Measurements from ENCODE around the gene TTC7B. TPM values are rescaled to one million over a fixed set of nuclear protein-coding genes. Genes with fewer than 3 reads are reported as not detected.

Gene TTC7B
- total and polyA plus RNA-seq, 2 of the 8 experiments (the other 6 are each of a cell fraction or from before 2014, with no cell fraction given), result 23.7 to 34.0 TPM

GRCh38 chr14:90632871-90633270, 183.4 kb downstream of the TTC7B start:
- 96% methylated on average over 2 of the region's 2 CpGs; no CpG with 5 or more reads in 1 of the 2 experiments for WGBS, 2 experiments (ENCODE audit: extremely low coverage in 1 of 2, insufficient coverage in 1 of 2, insufficient read length in 1 of 2, insufficient replicate concordance in 2 of 2, low coverage in 1 of 2, low lambda C conversion rate in 2 of 2, missing lambda C conversion rate in 1 of 2)
- no peak overlapping the region for H4K8ac ChIP-seq (ENCODE audit: extremely low read depth, insufficient read depth, low read length)
- peaks cover 0 to 5% (median 3%) of the 10 kb centered on the region in 4 experiments; a peak in 3 of 7 replicates for H3K4me1 ChIP-seq (replicated peaks in 1 of 4; ENCODE audit: control insufficient read depth in 3 of 4, insufficient read depth in 4 of 4, low read length in 3 of 4)
- no peaks in the 10 kb centered on the region for H3K79me1 ChIP-seq (ENCODE audit: low read depth, low read length)
- H4K20me1 ChIP-seq (replicated peaks in 1 of 2; ENCODE audit: control insufficient read depth in 1 of 2, insufficient read depth in 2 of 2, low read length in 2 of 2), result no peaks in the 10 kb centered on the region
- no peaks in the 10 kb centered on the region for H3K79me2 ChIP-seq (ENCODE audit: control insufficient read depth in 1 of 2, insufficient read depth in 2 of 2, low read length in 2 of 2)
- H3K4ac ChIP-seq (replicated peaks; ENCODE audit: insufficient read length, low read depth, low read length), result no peak overlapping the region
- no peak overlapping the region for H4K91ac ChIP-seq (replicated peaks; ENCODE audit: insufficient read length, low read length)
- H3K4me2 ChIP-seq (ENCODE audit: insufficient read depth in 1 of 2, low read depth in 2 of 2, low read length in 2 of 2), result no peak overlapping the region
- no peak overlapping the region for H2BK120ac ChIP-seq (replicated peaks; ENCODE audit: low read depth, low read length)
- H3K23ac ChIP-seq (ENCODE audit: insufficient read length), result no peak overlapping the region
- no peak overlapping the region for H3K18ac ChIP-seq (ENCODE audit: extremely low read depth, low read length)
- DNase-seq (ENCODE audit: low read depth in 1 of 2, low spot score in 2 of 2) (no peak), FAIRE-seq (no peak)
- CTCF ChIA-PET (ENCODE audit: partially characterized antibody), result no interaction called here
- H3K23me2 ChIP-seq (ENCODE audit: low read depth, low read length), result no peaks in the 10 kb centered on the region
- no peak overlapping the region for H3K14ac ChIP-seq (ENCODE audit: insufficient read length)
- no peaks in the 10 kb centered on the region for H3K9me3 ChIP-seq (ENCODE audit: insufficient read depth in 2 of 2, low read depth in 1 of 2, low read length in 1 of 2)
- POLR2A ChIA-PET (ENCODE audit: partially characterized antibody), result no interaction called here
- H2BK12ac ChIP-seq (ENCODE audit: low read depth, low read length), result no peak overlapping the region
- H4K5ac ChIP-seq (ENCODE audit: insufficient read length, low read depth, low read length), result no peak overlapping the region
- no peak overlapping the region for H3K27ac ChIP-seq (ENCODE audit: low read depth, low read length)
- no peaks in the 10 kb centered on the region for H3K27me3 ChIP-seq (replicated peaks in 1 of 4; ENCODE audit: control insufficient read depth in 3 of 4, extremely low read depth in 1 of 4, insufficient read depth in 3 of 4, low read length in 3 of 4)
- H2BK15ac ChIP-seq (ENCODE audit: low read length), result no peak overlapping the region
- no peaks in the 10 kb centered on the region for H3K36me3 ChIP-seq (ENCODE audit: control insufficient read depth in 2 of 4, insufficient read depth in 4 of 4, low read length in 3 of 4)
- H2BK5ac ChIP-seq (ENCODE audit: low read depth, low read length), result no peak overlapping the region
- TF ChIP-seq CHD2 (IDR thresholded peaks at IDR 0.05; ENCODE audit: low read length), result no peak
- no peak for TF ChIP-seq BCL11A (IDR thresholded peaks at IDR 0.05; ENCODE audit: low read depth in 2 of 2, low read length in 2 of 2)
- TF ChIP-seq KDM5A (IDR thresholded peaks at IDR 0.05; ENCODE audit: low read length), result no peak
- TF ChIP-seq SP1 (IDR thresholded peaks at IDR 0.05; ENCODE audit: low read depth, low read length), result no peak
- TF ChIP-seq NANOG (IDR thresholded peaks at IDR 0.05; ENCODE audit: insufficient read depth, low read depth, low read length, poor library complexity, severe bottlenecking), result no peak
- no peak for TF ChIP-seq EZH2 (IDR thresholded peaks at IDR 0.05; ENCODE audit: low read depth, low read length, severe bottlenecking)
- H2AFZ ChIP-seq (ENCODE audit: low read length), result no peak overlapping the region
- H2BK20ac ChIP-seq (ENCODE audit: low read length), result no peak overlapping the region
- no peak overlapping the region for H2AK5ac ChIP-seq (ENCODE audit: low read depth, low read length)
- H3K9ac ChIP-seq (replicated peaks in 1 of 4; ENCODE audit: extremely low read depth in 1 of 4, low read depth in 3 of 4, low read length in 3 of 4), result no peak overlapping the region
- no peak overlapping the region for H3K56ac ChIP-seq (replicated peaks; ENCODE audit: insufficient read length, low read depth, low read length)
- H3K4me3 ChIP-seq (ENCODE audit: extremely low read depth in 1 of 4, insufficient read depth in 2 of 4, low read depth in 3 of 4, low read length in 4 of 4), result no peak overlapping the region
